B cell (primary cell): ENCODE results near the gene ATP8B3. TPM values are rescaled to one million over a fixed set of nuclear protein-coding genes. Genes with fewer than 3 reads are reported as not detected.

Experiments used
- ATAC-seq: fragments of 200-7000 bp; cut with Tn5 transposase; one replicate; pipeline ENCODE4 v1.10.0; 2021; ENCODE audit warnings: low read depth, mild to moderate bottlenecking, moderate number of reproducible peaks, moderate library complexity
- CTCF ChIA-PET: fragments of 350-600 bp; sonication (Branson Sonifier 250); formaldehyde crosslinking; loops from one replicate; lab custom pipeline; 2021; ENCODE audit warnings: antibody characterized with exemption, inconsistent platforms; lab: Charles Lee
- POLR2A ChIA-PET: fragments of 350-600 bp; sonication (Branson Sonifier 250); formaldehyde crosslinking; loops from one replicate; lab custom pipeline; 2021; ENCODE audit warnings: antibody characterized with exemption; lab: Charles Lee
- DNase-seq: peaks from one replicate; pipeline ENCODE4 v3.0.0; 2013
- H2AFZ ChIP-seq: 2 replicates; pipeline ENCODE4 v1.6.1; 2012; ENCODE audit warnings: mild to moderate bottlenecking, low read depth, low read length; ENCODE audit not compliant: insufficient read depth, poor library complexity, severe bottlenecking
- H3K27ac ChIP-seq, 2 donors: 1 replicate in 1 of 2; 2 replicates in 1 of 2; pipeline ENCODE4 v1.5.1; 2012 to 2013; ENCODE audit warnings: low read length in 2 of 2, mild to moderate bottlenecking in 2 of 2, moderate library complexity in 1 of 2
- H3K27me3 ChIP-seq, 4 experiments: fragments of 200-600 bp in 1 of 4; sonication (generic) in 1 of 4; replicated peaks in 1 of 4; 1 replicate in 2 of 4; 2 replicates in 2 of 4; pipeline versions ENCODE4 v1.6.1 to v1.7.0; 2013 to 2016; ENCODE audit warnings: low read length in 3 of 4, mild to moderate bottlenecking in 2 of 4, mixed read lengths in 1 of 4, moderate library complexity in 1 of 4; ENCODE audit not compliant: insufficient read depth in 4 of 4, control insufficient read depth in 3 of 4; ENCODE audit errors: control extremely low read depth in 1 of 4
- H3K36me3 ChIP-seq, 2 experiments: replicated peaks in 1 of 2; 1 replicate in 1 of 2; 2 replicates in 1 of 2; pipeline versions ENCODE4 v1.6.1 to v1.7.1; 2013; ENCODE audit warnings: low read length in 1 of 2; ENCODE audit not compliant: insufficient read depth in 2 of 2, control insufficient read depth in 1 of 2; ENCODE audit errors: control extremely low read depth in 1 of 2, extremely low read depth in 1 of 2
- H3K4me1 ChIP-seq, 2 donors: fragments of 200-600 bp in 1 of 2; sonication (generic) in 1 of 2; 1 replicate in 1 of 2; 2 replicates in 1 of 2; pipeline versions ENCODE4 v1.5.1 to v1.6.1; 2013 to 2017; ENCODE audit warnings: low read length in 2 of 2; ENCODE audit not compliant: control insufficient read depth in 2 of 2, insufficient read depth in 2 of 2
- H3K4me2 ChIP-seq: replicated peaks from 2 replicates; pipeline ENCODE3; 2012; ENCODE audit warnings: mild to moderate bottlenecking, low read depth, low read length; ENCODE audit not compliant: poor library complexity, severe bottlenecking
- H3K4me3 ChIP-seq, 5 experiments: fragments of 200-600 bp in 1 of 5; sonication (generic) in 1 of 5; 1 replicate in 3 of 5; 2 replicates in 2 of 5; pipeline versions ENCODE4 v1.5.1 to v1.7.0; 2011 to 2016; ENCODE audit warnings: low read length in 4 of 5, mild to moderate bottlenecking in 4 of 5, low read depth in 2 of 5, control low read depth in 1 of 5, moderate library complexity in 1 of 5; ENCODE audit not compliant: insufficient read depth in 1 of 5; ENCODE audit errors: control extremely low read depth in 1 of 5, extremely low read depth in 1 of 5
- H3K79me2 ChIP-seq: fragments of 200-600 bp; sonication (generic); one replicate; pipeline ENCODE4 v1.6.0; 2016; ENCODE audit warnings: low read length; ENCODE audit not compliant: control insufficient read depth, insufficient read depth
- H3K9ac ChIP-seq: fragments of 200-600 bp; sonication (generic); 2 replicates; pipeline ENCODE4 v1.6.1; 2017; ENCODE audit warnings: mild to moderate bottlenecking, low read length, moderate library complexity
- H3K9me3 ChIP-seq, 3 donors: one replicate each; pipeline versions ENCODE4 v1.6.1 to v1.7.1; 2013; ENCODE audit warnings: low read length in 2 of 3; ENCODE audit not compliant: control insufficient read depth in 2 of 3, insufficient read depth in 1 of 3; ENCODE audit errors: control extremely low read depth in 1 of 3
- H4K20me1 ChIP-seq: 2 replicates; pipeline ENCODE4 v1.6.0; 2012; ENCODE audit warnings: mild to moderate bottlenecking, low read length; ENCODE audit not compliant: insufficient read depth, control insufficient read depth, poor library complexity, severe bottlenecking
- H3K27ac Mint-ChIP-seq: one replicate; pipeline ENCODE4 v1.8.0; 2021; ENCODE audit warnings: mixed read lengths
- H3K27me3 Mint-ChIP-seq: one replicate; pipeline ENCODE4 v1.8.0; 2021; ENCODE audit warnings: mixed read lengths
- H3K4me1 Mint-ChIP-seq: one replicate; pipeline ENCODE4 v1.8.0; 2021; ENCODE audit warnings: mixed read lengths
- H3K4me3 Mint-ChIP-seq: one replicate; pipeline ENCODE4 v1.8.0; 2021; ENCODE audit warnings: mixed read lengths
- H3K9me3 Mint-ChIP-seq: one replicate; pipeline ENCODE4 v1.8.0; 2022; ENCODE audit warnings: mixed read lengths; ENCODE audit not compliant: insufficient read depth
- CTCF ChIP-seq: fragments of 200-600 bp; IDR thresholded peaks from one replicate; pipeline ENCODE4 v1.8.0; 2022; ENCODE audit warnings: antibody characterized with exemption, mild to moderate bottlenecking
- EZH2 ChIP-seq: IDR thresholded peaks from 2 replicates; pipeline ENCODE4 v1.6.1; 2012; ENCODE audit warnings: borderline replicate concordance, low read depth, mild to moderate bottlenecking, moderate library complexity, low read length; ENCODE audit not compliant: insufficient read depth, poor library complexity, severe bottlenecking
- WGBS: methylation state at CpG from one replicate; pipeline ENCODE4 v1.1.5; 2013; ENCODE audit warnings: missing lambda C conversion rate; ENCODE audit not compliant: insufficient coverage; 5-methylcytosine and 5-hydroxymethylcytosine counted together
- intact Hi-C: fragments of 100-400 bp; cut with micrococcal nuclease; formaldehyde crosslinking; loops from one replicate; pipeline ENCODE4 v1.10.0; 2022
- polyA plus RNA-seq: library from polyadenylated mRNA; depleted of rRNA; stranded (reverse); fragments of >200 nt; gene quantifications from 2 replicates; pipeline ENCODE4 v1.2.3, GENCODE V29; 2012
- total RNA-seq, 2 donors: library from RNA; stranded (reverse); fragments of 120-200 nt in 1 of 2; gene quantifications; 1 replicate in 1 of 2; 2 replicates in 1 of 2; pipeline versions ENCODE4 v1.2.3 to v1.2.4, GENCODE V29; 2013 to 2022

ATP8B3 gene
- total and polyA plus RNA-seq, 2 donors (not counting 1 experiment from before 2014, with no cell fraction given) = 0.89 to 5.1 TPM

GRCh38 chr19:1768918-1769644 lies 43.0 kb downstream of the ATP8B3 start:
- peaks cover 0 to 85% (median 68%) of the 10 kb centered on the region in 4 experiments for H3K27me3 ChIP-seq
- intact Hi-C loops = loop anchor here (5.0 kb wide), 1 partner anchor 162 kb away; the partner anchor contains the start of gene UQCR11

More at GRCh38 chr19:1768918-1769644, 43.0 kb downstream of the ATP8B3 start:
- ChIA-PET CTCF (interaction anchor here (1.1 to 4.9 kb wide), 2 partner anchors 223 kb away, joined by 10 to 38 read pairs; no protein-coding TSS in a partner anchor), POLR2A (no interaction called here)
- Histone ChIP-seq H3K4me3 (no peak overlapping the region), H3K79me2 (no peaks in the 10 kb centered on the region), H2AFZ (no peak overlapping the region), H3K4me1 (peaks cover 16 to 34% of the 10 kb centered on the region in 2 donors), H4K20me1 (no peaks in the 10 kb centered on the region), H3K27ac (no peak overlapping the region), H3K9ac (no peak overlapping the region), H3K36me3 (no peaks in the 10 kb centered on the region), H3K9me3 (peaks cover 0 to 73% (median 14%) of the 10 kb centered on the region in 3 donors), H3K4me2 (no peak overlapping the region)
- Mint-ChIP-seq H3K27ac (no peak overlapping the region), H3K4me1 (peaks cover 4% of the 10 kb centered on the region), H3K4me3 (no peak overlapping the region), H3K27me3 (peaks cover 68% of the 10 kb centered on the region), H3K9me3 (peaks cover 3% of the 10 kb centered on the region)
- no peak for ATAC-seq
- 94% methylated on average over 6 of the region's 9 CpGs for WGBS
- no peak for DNase-seq
- TF ChIP-seq EZH2 (no peak), CTCF (no peak)
